GM23248 (cell line): ENCODE data around the gene GRIP2. TPM values are rescaled to one million over a fixed set of nuclear protein-coding genes. Genes with fewer than 3 reads are reported as not detected.
A peak's percentile ranks its signal among the peaks of the same experiment; 100 is the strongest.

Source experiments
- DNase-seq: peaks from one replicate; pipeline ENCODE4 v3.0.0-alpha.2; 2015
- H2AFZ ChIP-seq: fragments of 200-600 bp; sonication (generic); 2 replicates; pipeline ENCODE4 v1.6.1; 2016; ENCODE audit warnings: antibody characterized with exemption
- H3F3A ChIP-seq: fragments of 200-600 bp; sonication (generic); 2 replicates; pipeline ENCODE4 v1.6.1; 2016; ENCODE audit warnings: mild to moderate bottlenecking, antibody characterized with exemption, mixed run types; ENCODE audit not compliant: insufficient read depth
- H3K27ac ChIP-seq: fragments of 200-600 bp; sonication (generic); 2 replicates; pipeline ENCODE4 v1.5.1; 2016; ENCODE audit warnings: mild to moderate bottlenecking
- H3K27me3 ChIP-seq: fragments of 200-600 bp; sonication (generic); replicated peaks from 2 replicates; pipeline ENCODE4 v1.6.1; 2016; ENCODE audit warnings: mild to moderate bottlenecking; ENCODE audit not compliant: insufficient read depth
- H3K36me3 ChIP-seq: fragments of 200-600 bp; sonication (generic); 2 replicates; pipeline ENCODE4 v1.6.1; 2016; ENCODE audit warnings: low read depth, mild to moderate bottlenecking
- H3K4me1 ChIP-seq: fragments of 200-600 bp; sonication (generic); 2 replicates; pipeline ENCODE4 v1.6.1; 2016; ENCODE audit warnings: mild to moderate bottlenecking; ENCODE audit not compliant: insufficient read depth
- H3K4me2 ChIP-seq: fragments of 200-600 bp; sonication (generic); one replicate; pipeline ENCODE4 v1.6.1; 2016; ENCODE audit warnings: mild to moderate bottlenecking; ENCODE audit not compliant: unreplicated experiment
- H3K4me3 ChIP-seq: fragments of 200-600 bp; sonication (generic); 2 replicates; pipeline ENCODE4 v1.5.1; 2016; ENCODE audit warnings: mild to moderate bottlenecking
- H3K79me2 ChIP-seq: fragments of 200-600 bp; sonication (generic); 2 replicates; pipeline ENCODE4 v1.6.1; 2016; ENCODE audit warnings: mild to moderate bottlenecking; ENCODE audit not compliant: insufficient read depth
- H3K9ac ChIP-seq: fragments of 200-600 bp; sonication (generic); 2 replicates; pipeline ENCODE4 v1.6.1; 2016; ENCODE audit warnings: mild to moderate bottlenecking
- H3K9me2 ChIP-seq: fragments of 200-600 bp; sonication (generic); 2 replicates; pipeline ENCODE4 v1.6.1; 2016; ENCODE audit warnings: mixed run types, mild to moderate bottlenecking, moderate library complexity; ENCODE audit not compliant: insufficient read depth
- H3K9me3 ChIP-seq: fragments of 200-600 bp; sonication (generic); one replicate; pipeline ENCODE4 v1.6.1; 2017; ENCODE audit warnings: low read depth
- H4K20me1 ChIP-seq: fragments of 200-600 bp; sonication (generic); 2 replicates; pipeline ENCODE4 v1.6.0; 2016; ENCODE audit not compliant: insufficient read depth
- EZH2 ChIP-seq: fragments of 200-600 bp; sonication (generic); IDR thresholded peaks from 2 replicates; pipeline ENCODE4 v1.6.1; 2018; ENCODE audit warnings: antibody characterized with exemption, mild to moderate bottlenecking; ENCODE audit not compliant: insufficient read depth, poor library complexity, severe bottlenecking
- EZH2phosphoT487 ChIP-seq: fragments of 200-600 bp; sonication (generic); IDR thresholded peaks from 2 replicates; pipeline ENCODE4 v1.6.1; 2018; ENCODE audit warnings: antibody characterized with exemption, moderate library complexity, mild to moderate bottlenecking, low read depth; ENCODE audit not compliant: insufficient read depth
- WGBS, 2 experiments: methylation state at CpG; one replicate each; pipeline ENCODE4 v1.1.6; 2015 to 2017; ENCODE audit warnings: low lambda C conversion rate in 2 of 2, low coverage in 1 of 2; ENCODE audit errors: missing lambda C conversion rate in 2 of 2; 5-methylcytosine and 5-hydroxymethylcytosine counted together
- in situ Hi-C: fragments of 300-500 bp; cut with MboI; formaldehyde crosslinking; loops from 2 replicates; pipeline ENCODE4 v1.15.0; 2020
- polyA plus RNA-seq: library from polyadenylated mRNA; unstranded; fragments of >200 nt; fragmentation: Nextera tagmentation; extraction: Ambion mirVana; gene quantifications from 2 replicates; pipeline ENCODE4 v1.2.1, GENCODE V29; 2016
- total RNA-seq: library from RNA; depleted of rRNA; stranded (reverse); fragments of >200 nt; shearing (Covaris generic); gene quantifications from 2 replicates; pipeline ENCODE4 v1.2.3, GENCODE V29; 2014

GRIP2 gene
- total and polyA plus RNA-seq, 2 experiments from 2014 or later: 0.11 to 0.14 TPM

DNA sequence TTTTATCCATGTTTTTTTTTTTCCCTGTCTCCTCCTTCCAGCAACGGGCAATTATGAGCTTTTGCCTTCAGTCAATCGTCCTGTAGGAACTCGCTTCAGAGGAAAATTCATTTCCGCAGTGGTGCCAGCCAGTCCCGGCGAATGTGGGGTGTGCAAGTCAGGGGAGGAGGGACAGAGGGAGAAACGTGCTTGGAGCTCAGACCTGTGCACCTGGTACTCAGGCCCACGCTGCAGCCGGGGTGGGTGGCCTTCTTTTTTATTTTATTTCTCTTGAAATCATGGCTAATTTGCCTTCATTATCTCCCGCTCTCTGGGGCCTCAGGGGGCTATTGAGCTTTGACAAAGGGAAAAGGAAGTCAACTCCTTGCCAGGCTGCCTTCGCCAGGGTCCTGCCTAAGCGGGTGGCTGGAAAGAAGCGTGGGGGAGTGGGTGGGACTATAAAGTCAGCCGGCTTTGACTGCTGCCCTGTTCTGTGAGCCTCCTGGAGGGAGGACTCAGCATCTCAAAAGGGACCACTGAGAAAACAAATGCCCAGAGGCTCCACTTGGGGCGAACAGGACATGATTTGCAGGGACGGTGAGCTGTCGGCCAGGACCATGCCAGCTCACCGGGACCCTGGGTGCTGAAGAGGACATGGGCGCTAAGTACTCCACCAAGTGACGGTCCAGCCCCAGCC is 5.5 kb downstream of the GRIP2 start:
- TF ChIP-seq EZH2 (no peak), EZH2phosphoT487 (no peak)
- H3K9me3 ChIP-seq: no peaks in the 10 kb centered on the region
- no peak for DNase-seq
- peaks cover 18% of the 10 kb centered on the region for H3K27me3 ChIP-seq
- no peak overlapping the region for H2AFZ ChIP-seq
- WGBS, 2 experiments: 37 to 38% methylated on average over 20 of the region's 20 CpGs
- H3K4me1 ChIP-seq: no peaks in the 10 kb centered on the region
- no peaks in the 10 kb centered on the region for H3K79me2 ChIP-seq
- in situ Hi-C loops: no loop called here
- no peaks in the 10 kb centered on the region for H3K9me2 ChIP-seq
- H3K9ac ChIP-seq: no peak overlapping the region
- no peak overlapping the region for H3K4me3 ChIP-seq
- no peaks in the 10 kb centered on the region for H4K20me1 ChIP-seq
- no peaks in the 10 kb centered on the region for H3F3A ChIP-seq
- H3K4me2 ChIP-seq: no peak overlapping the region
- no peak overlapping the region for H3K27ac ChIP-seq
- H3K36me3 ChIP-seq: no peaks in the 10 kb centered on the region

DNA sequence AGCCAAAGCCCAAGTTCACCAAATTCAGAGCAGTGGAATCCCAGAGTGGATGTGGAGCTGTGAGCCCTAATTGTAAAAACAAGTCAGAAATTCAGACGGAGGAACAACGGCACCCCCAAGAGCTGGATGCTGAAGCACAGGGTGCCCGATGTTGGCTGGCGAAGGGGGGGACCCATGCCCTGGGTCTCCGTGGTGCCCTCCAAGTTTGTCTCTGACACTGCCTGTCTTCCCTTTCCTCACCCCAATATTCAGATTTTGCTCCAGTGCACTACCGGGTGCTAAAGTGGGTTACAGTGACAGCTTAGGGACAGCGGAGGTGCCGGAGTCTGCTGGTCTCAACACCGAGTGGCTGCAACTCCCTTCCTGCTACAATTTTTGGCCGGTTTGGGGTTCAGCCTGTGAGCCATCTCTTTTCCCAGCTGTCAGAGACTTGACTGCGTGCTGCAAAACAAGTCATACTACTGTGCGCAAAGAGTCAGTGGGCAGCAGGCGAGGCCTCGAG is 6.6 kb downstream of the GRIP2 start:
- no peak for DNase-seq
- H3K9me2 ChIP-seq: no peaks in the 10 kb centered on the region
- no peak overlapping the region for H2AFZ ChIP-seq
- H3K4me2 ChIP-seq: no peak overlapping the region
- no peak overlapping the region for H3K27ac ChIP-seq
- WGBS, 2 experiments: 74 to 78% methylated on average over 14 of the region's 14 CpGs
- TF ChIP-seq EZH2 (no peak), EZH2phosphoT487 (no peak)
- no peaks in the 10 kb centered on the region for H3K4me1 ChIP-seq
- H3K79me2 ChIP-seq: no peaks in the 10 kb centered on the region
- no peaks in the 10 kb centered on the region for H3F3A ChIP-seq
- H3K9me3 ChIP-seq: no peaks in the 10 kb centered on the region
- no peak overlapping the region for H3K4me3 ChIP-seq
- no peak overlapping the region for H3K9ac ChIP-seq
- H4K20me1 ChIP-seq: no peaks in the 10 kb centered on the region
- peaks cover 22% of the 10 kb centered on the region for H3K27me3 ChIP-seq
- in situ Hi-C loops: no loop called here
- H3K36me3 ChIP-seq: no peaks in the 10 kb centered on the region

DNA sequence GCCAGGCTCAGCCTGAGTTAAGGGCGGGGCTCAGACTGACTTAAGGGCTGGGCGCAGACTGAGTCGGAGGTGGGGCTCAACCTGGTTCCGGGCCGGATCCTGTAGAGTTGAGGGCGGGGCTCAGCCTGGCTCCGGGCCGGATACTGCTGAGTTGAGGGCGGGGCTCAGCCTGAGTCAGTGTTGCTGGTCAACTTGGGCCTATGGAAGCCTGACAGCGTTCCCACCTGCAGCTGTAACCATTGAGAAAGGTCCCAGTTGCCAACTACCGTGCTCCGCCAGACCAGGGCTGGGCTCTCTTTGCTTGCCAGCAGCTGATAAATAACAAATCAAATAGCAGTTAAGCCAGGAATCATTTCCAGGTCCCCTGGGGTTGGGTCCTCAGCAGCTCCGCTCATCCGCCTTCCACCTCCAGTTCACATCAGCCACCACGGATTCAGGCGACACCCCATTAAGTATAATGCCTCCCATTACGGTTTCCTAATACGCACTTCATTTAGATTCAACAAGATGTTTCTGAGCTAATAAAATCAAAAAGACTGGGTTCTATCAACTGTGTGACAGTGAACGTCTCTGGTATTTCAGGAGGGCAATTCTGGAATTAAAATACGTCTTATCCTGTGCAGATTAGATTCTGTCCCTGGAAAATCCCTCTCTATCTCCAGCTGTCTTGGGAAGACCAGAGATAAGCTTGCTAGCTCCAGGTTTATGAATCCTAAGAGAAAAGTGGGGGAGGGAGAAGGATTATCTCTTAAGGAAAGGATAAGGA is 7.3 kb downstream of the GRIP2 start:
- Histone ChIP-seq H3K27me3 (peaks cover 22% of the 10 kb centered on the region), H3K4me3 (no peak overlapping the region), H3K9me3 (no peaks in the 10 kb centered on the region), H3K4me1 (no peaks in the 10 kb centered on the region), H3K9ac (no peak overlapping the region), H3K79me2 (no peaks in the 10 kb centered on the region), H3F3A (no peaks in the 10 kb centered on the region), H3K36me3 (no peaks in the 10 kb centered on the region), H2AFZ (no peak overlapping the region), H3K9me2 (no peaks in the 10 kb centered on the region), H3K4me2 (no peak overlapping the region), H3K27ac (no peak overlapping the region), H4K20me1 (no peaks in the 10 kb centered on the region)
- in situ Hi-C loops: no loop called here
- TF ChIP-seq EZH2: no peak
- DNase-seq: peak; percentile 27
- whole genome bisulfite sequencing, 2 experiments: 51 to 52% methylated on average over 19 to 20 of the region's 20 CpGs

DNA sequence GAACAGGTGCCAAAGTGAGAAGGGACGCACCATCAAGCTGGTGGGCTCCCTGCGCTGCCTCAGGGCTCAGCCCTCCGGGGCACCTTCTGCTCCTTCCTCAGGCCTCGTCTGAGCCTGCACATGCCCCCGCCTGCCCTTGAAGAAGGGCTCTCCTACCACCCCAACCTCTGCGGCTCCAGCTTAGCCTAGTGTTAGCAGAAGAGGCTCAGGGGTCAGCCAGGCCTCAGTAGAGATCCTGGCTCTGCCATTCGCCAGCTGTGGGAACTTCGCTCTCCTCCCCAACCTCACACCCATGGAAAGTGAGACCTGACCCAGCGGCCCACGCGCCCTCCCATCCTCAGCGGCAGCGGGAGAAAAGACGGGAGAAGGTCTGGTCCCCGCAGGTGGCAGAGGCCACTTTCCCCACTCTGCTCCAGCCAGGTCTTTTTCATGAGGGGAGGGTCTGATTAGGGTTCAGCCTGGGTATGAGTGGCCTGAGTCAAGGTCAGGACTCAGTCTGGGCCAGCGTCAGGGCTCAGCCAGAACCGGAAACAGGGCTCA is 8.2 kb downstream of the GRIP2 start:
- in situ Hi-C loops: no loop called here
- H3K27ac ChIP-seq: no peak overlapping the region
- no peak for TF ChIP-seq EZH2
- no peak for TF ChIP-seq EZH2phosphoT487

More for the DNA sequence above, 8.2 kb downstream of the GRIP2 start:
- Histone ChIP-seq H3K4me3 (no peak overlapping the region), H2AFZ (no peak overlapping the region), H3K36me3 (no peaks in the 10 kb centered on the region), H3F3A (no peaks in the 10 kb centered on the region), H3K79me2 (no peaks in the 10 kb centered on the region), H3K9me2 (no peaks in the 10 kb centered on the region), H3K9me3 (no peaks in the 10 kb centered on the region), H3K4me1 (no peaks in the 10 kb centered on the region), H3K27me3 (peaks cover 22% of the 10 kb centered on the region), H3K4me2 (no peak overlapping the region), H4K20me1 (no peaks in the 10 kb centered on the region), H3K9ac (no peak overlapping the region)
- DNase-seq: no peak
- 78% methylated on average over 14 to 17 of the region's 17 CpGs for WGBS, 2 experiments
